H9 (cell line): Measurements from ENCODE around the gene EXOC3L4. TPM values are rescaled to one million over a fixed set of nuclear protein-coding genes. Genes with fewer than 3 reads are reported as not detected.

Experiments
- DNase-seq: peaks from one replicate; pipeline ENCODE4 v3.0.0-alpha.2; 2017
- H2AFZ ChIP-seq: one replicate; pipeline ENCODE4 v1.6.1; 2013; ENCODE audit warnings: mild to moderate bottlenecking, low read length, control low read depth, moderate library complexity
- H2AK5ac ChIP-seq: 2 replicates; pipeline ENCODE4 v1.6.1; 2013; ENCODE audit warnings: low read length, control low read depth, mixed read lengths; ENCODE audit not compliant: insufficient read length
- H2BK120ac ChIP-seq: one replicate; pipeline ENCODE4 v1.6.1; 2013; ENCODE audit warnings: low read depth, mild to moderate bottlenecking, low read length, control low read depth, inconsistent platforms; ENCODE audit not compliant: poor library complexity, severe bottlenecking
- H2BK12ac ChIP-seq: 2 replicates; pipeline ENCODE4 v1.6.1; 2013; ENCODE audit warnings: low read length, control low read depth, mixed read lengths, low read depth; ENCODE audit not compliant: insufficient read length
- H2BK15ac ChIP-seq: 2 replicates; pipeline ENCODE4 v1.6.1; 2013; ENCODE audit warnings: low read depth, low read length, control low read depth
- H2BK20ac ChIP-seq: one replicate; pipeline ENCODE4 v1.6.1; 2013; ENCODE audit warnings: low read depth, mild to moderate bottlenecking, low read length, control low read depth, inconsistent platforms; ENCODE audit not compliant: poor library complexity, severe bottlenecking
- H2BK5ac ChIP-seq: 2 replicates; pipeline ENCODE4 v1.6.1; 2013; ENCODE audit warnings: low read length, control low read depth, mixed read lengths; ENCODE audit not compliant: insufficient read length
- H3K14ac ChIP-seq: 2 replicates; pipeline ENCODE4 v1.6.1; 2013; ENCODE audit warnings: low read length, control low read depth; ENCODE audit not compliant: insufficient read depth
- H3K18ac ChIP-seq: 2 replicates; pipeline ENCODE4 v1.6.1; 2013; ENCODE audit warnings: low read depth, mild to moderate bottlenecking, mixed read lengths, low read length, control low read depth; ENCODE audit not compliant: insufficient read length
- H3K23ac ChIP-seq: 2 replicates; pipeline ENCODE4 v1.6.1; 2013; ENCODE audit warnings: low read length, control low read depth, mixed read lengths, low read depth; ENCODE audit not compliant: insufficient read length
- H3K23me2 ChIP-seq: 2 replicates; pipeline ENCODE4 v1.6.1; 2013; ENCODE audit warnings: low read depth, mild to moderate bottlenecking, mixed read lengths, low read length, control low read depth; ENCODE audit not compliant: insufficient read length, poor library complexity, severe bottlenecking
- H3K27ac ChIP-seq: 2 replicates; pipeline ENCODE4 v1.5.1; 2013; ENCODE audit warnings: low read length, control low read depth, mixed read lengths, low read depth; ENCODE audit not compliant: insufficient read length
- H3K27me3 ChIP-seq: 2 replicates; pipeline ENCODE4 v1.6.1; 2013; ENCODE audit warnings: low read length, control low read depth, inconsistent platforms; ENCODE audit not compliant: insufficient read depth
- H3K4ac ChIP-seq: 2 replicates; pipeline ENCODE4 v1.6.1; 2013; ENCODE audit warnings: low read depth, mild to moderate bottlenecking, control low read depth, inconsistent platforms, low read length, moderate library complexity
- H3K4me1 ChIP-seq: 2 replicates; pipeline ENCODE4 v1.6.1; 2013; ENCODE audit warnings: low read length, control low read depth, inconsistent platforms; ENCODE audit not compliant: insufficient read depth
- H3K4me2 ChIP-seq: 2 replicates; pipeline ENCODE4 v1.6.1; 2013; ENCODE audit warnings: low read length, control low read depth, mixed read lengths; ENCODE audit not compliant: insufficient read length, insufficient read depth
- H3K56ac ChIP-seq: 2 replicates; pipeline ENCODE4 v1.6.1; 2013; ENCODE audit warnings: low read depth, mild to moderate bottlenecking, mixed read lengths, low read length, control low read depth; ENCODE audit not compliant: insufficient read length
- H3K79me1 ChIP-seq: 2 replicates; pipeline ENCODE4 v1.6.1; 2013; ENCODE audit warnings: low read depth, mild to moderate bottlenecking, moderate library complexity, low read length, control low read depth, inconsistent platforms; ENCODE audit not compliant: insufficient read depth, poor library complexity, severe bottlenecking
- H3K79me2 ChIP-seq: 2 replicates; pipeline ENCODE4 v1.6.1; 2013; ENCODE audit warnings: low read length, control low read depth, inconsistent platforms; ENCODE audit not compliant: insufficient read depth
- H3K9ac ChIP-seq: 2 replicates; pipeline ENCODE4 v1.6.1; 2013; ENCODE audit warnings: low read length, control low read depth, mixed read lengths; ENCODE audit not compliant: insufficient read length; ENCODE audit errors: extremely low read depth
- H3K9me3 ChIP-seq: one replicate; pipeline ENCODE4 v1.6.1; 2013; ENCODE audit warnings: low read depth, low read length, inconsistent platforms; ENCODE audit not compliant: control insufficient read depth
- H3T11ph ChIP-seq: one replicate; pipeline ENCODE4 v1.6.1; 2013; ENCODE audit warnings: mild to moderate bottlenecking, low read length, control low read depth, inconsistent platforms
- H4K20me1 ChIP-seq: one replicate; pipeline ENCODE4 v1.6.1; 2013; ENCODE audit not compliant: control insufficient read depth, insufficient read length, insufficient read depth
- H4K5ac ChIP-seq: 2 replicates; pipeline ENCODE4 v1.6.1; 2013; ENCODE audit warnings: low read depth, mild to moderate bottlenecking, mixed read lengths, low read length, control low read depth; ENCODE audit not compliant: insufficient read length
- H4K8ac ChIP-seq: replicated peaks from 2 replicates; pipeline ENCODE4 v1.6.1; 2013; ENCODE audit warnings: low read length, control low read depth, mixed read lengths, low read depth; ENCODE audit not compliant: insufficient read length
- H4K91ac ChIP-seq: 2 replicates; pipeline ENCODE4 v1.6.1; 2013; ENCODE audit warnings: low read depth, mild to moderate bottlenecking, moderate library complexity, mixed read lengths, low read length, control low read depth; ENCODE audit not compliant: insufficient read length
- H3K27ac Mint-ChIP-seq, 3 experiments: 2 replicates in 2 of 3; 3 replicates in 1 of 3; pipeline ENCODE4 v1.8.0; 2020 to 2021; ENCODE audit warnings: mixed read lengths in 3 of 3, mild to moderate bottlenecking in 1 of 3, moderate library complexity in 1 of 3
- H3K27me3 Mint-ChIP-seq: 2 replicates; pipeline ENCODE4 v1.8.0; 2021; ENCODE audit warnings: low read depth, mild to moderate bottlenecking, moderate library complexity, mixed read lengths
- H3K36me3 Mint-ChIP-seq, 3 experiments: 2 replicates in 2 of 3; 3 replicates in 1 of 3; pipeline ENCODE4 v1.8.0; 2020 to 2021; ENCODE audit warnings: low read depth in 3 of 3, mixed read lengths in 3 of 3; ENCODE audit not compliant: insufficient read depth in 1 of 3
- H3K4me1 Mint-ChIP-seq, 2 experiments: 2 replicates each; pipeline ENCODE4 v1.8.0; 2020; ENCODE audit warnings: mixed read lengths in 2 of 2
- H3K4me3 Mint-ChIP-seq, 2 experiments: 2 replicates in 1 of 2; 3 replicates in 1 of 2; pipeline ENCODE4 v1.8.0; 2020 to 2021; ENCODE audit warnings: mild to moderate bottlenecking in 2 of 2, mixed read lengths in 2 of 2, moderate library complexity in 1 of 2
- H3K9me3 Mint-ChIP-seq, 2 experiments: 2 replicates in 1 of 2; 3 replicates in 1 of 2; pipeline ENCODE4 v1.8.0; 2020; ENCODE audit warnings: mild to moderate bottlenecking in 2 of 2, mixed read lengths in 2 of 2, moderate library complexity in 1 of 2
- WGBS: extraction: QIAGEN DNeasy Blood & Tissue Kit; methylation state at CpG from one replicate; pipeline ENCODE4 v1.1.7; 2013; ENCODE audit warnings: missing lambda C conversion rate, low lambda C conversion rate, mixed read lengths; ENCODE audit not compliant: insufficient read length; ENCODE audit errors: extremely low coverage; 5-methylcytosine and 5-hydroxymethylcytosine counted together
- total RNA-seq: library from RNA; stranded (reverse); gene quantifications from 2 replicates; pipeline ENCODE4 v1.2.1, GENCODE V29; 2021
- TF ChIP-seq, protein P1 (sequence below): fragments of 200-600 bp; sonication (generic); conservative IDR thresholded peaks from 3 replicates; pipeline ENCODE4 v1.8.0; 2021; ENCODE audit warnings: antibody characterized with exemption, mild to moderate bottlenecking

The EXOC3L4 gene
- total RNA-seq, 1 experiment from 2014 or later, result 0.42 TPM

DNA sequence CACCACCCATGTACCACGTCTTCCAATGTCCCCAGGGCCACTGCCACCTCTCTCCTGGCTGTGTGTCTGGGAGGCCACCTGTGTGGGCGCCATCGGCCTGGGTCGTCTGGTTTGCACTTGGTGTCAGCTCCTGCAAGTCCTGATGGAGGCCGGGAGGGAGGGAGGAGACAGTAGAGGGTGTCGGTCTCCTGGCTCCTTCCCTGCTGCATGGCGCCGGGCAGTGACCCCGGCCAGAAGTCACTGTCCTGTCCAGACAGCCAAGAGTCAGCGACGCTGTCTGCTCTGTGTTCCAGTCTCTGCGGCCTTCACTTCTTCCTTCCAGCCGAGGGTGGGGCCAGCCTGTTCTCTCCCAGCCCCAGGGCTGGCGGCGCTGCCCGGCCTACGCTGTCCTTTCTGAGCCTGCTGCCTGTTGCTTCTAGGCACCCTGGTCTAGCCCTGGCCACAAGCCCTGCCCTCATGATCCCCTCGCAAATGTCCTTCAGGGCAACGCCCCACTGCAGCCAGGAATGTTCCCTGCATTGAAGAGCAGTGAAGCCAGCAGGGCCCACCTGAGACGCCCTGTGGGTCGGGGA is 23.5 kb upstream of the EXOC3L4 start:
- peaks cover 10% of the 10 kb centered on the region for H3K27me3 Mint-ChIP-seq
- H3K4me1 ChIP-seq, result peaks cover 4% of the 10 kb centered on the region; the same call in 1 of the 2 replicates
- no peak overlapping the region for H2AFZ ChIP-seq
- DNase-seq, result no peak
- H4K91ac ChIP-seq, result no peak overlapping the region
- WGBS, result no CpG with 5 or more reads among the region's 21 CpGs
- H2BK5ac ChIP-seq, result no peak overlapping the region
- no peak overlapping the region for H3K4ac ChIP-seq
- H3K4me1 Mint-ChIP-seq, result peaks cover 0 to 4% of the 10 kb centered on the region in 2 experiments; a peak in 1 of 4 replicates
- no peaks in the 10 kb centered on the region for H3K23me2 ChIP-seq
- H3K79me2 ChIP-seq, result no peaks in the 10 kb centered on the region
- no peak overlapping the region for H2BK120ac ChIP-seq
- no peak overlapping the region for H3K18ac ChIP-seq
- no peak overlapping the region for H3T11ph ChIP-seq
- no peak overlapping the region for H3K23ac ChIP-seq
- H2BK20ac ChIP-seq, result no peak overlapping the region
- H3K27me3 ChIP-seq, result no peaks in the 10 kb centered on the region; the same call in 1 of the 2 replicates
- H3K27ac ChIP-seq, result no peak overlapping the region
- TF ChIP-seq, protein P1, sequence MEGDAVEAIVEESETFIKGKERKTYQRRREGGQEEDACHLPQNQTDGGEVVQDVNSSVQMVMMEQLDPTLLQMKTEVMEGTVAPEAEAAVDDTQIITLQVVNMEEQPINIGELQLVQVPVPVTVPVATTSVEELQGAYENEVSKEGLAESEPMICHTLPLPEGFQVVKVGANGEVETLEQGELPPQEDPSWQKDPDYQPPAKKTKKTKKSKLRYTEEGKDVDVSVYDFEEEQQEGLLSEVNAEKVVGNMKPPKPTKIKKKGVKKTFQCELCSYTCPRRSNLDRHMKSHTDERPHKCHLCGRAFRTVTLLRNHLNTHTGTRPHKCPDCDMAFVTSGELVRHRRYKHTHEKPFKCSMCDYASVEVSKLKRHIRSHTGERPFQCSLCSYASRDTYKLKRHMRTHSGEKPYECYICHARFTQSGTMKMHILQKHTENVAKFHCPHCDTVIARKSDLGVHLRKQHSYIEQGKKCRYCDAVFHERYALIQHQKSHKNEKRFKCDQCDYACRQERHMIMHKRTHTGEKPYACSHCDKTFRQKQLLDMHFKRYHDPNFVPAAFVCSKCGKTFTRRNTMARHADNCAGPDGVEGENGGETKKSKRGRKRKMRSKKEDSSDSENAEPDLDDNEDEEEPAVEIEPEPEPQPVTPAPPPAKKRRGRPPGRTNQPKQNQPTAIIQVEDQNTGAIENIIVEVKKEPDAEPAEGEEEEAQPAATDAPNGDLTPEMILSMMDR, result no peak
- H2AK5ac ChIP-seq, result no peak overlapping the region
- no peak overlapping the region for H3K27ac Mint-ChIP-seq
- H3K9me3 Mint-ChIP-seq, result no peaks in the 10 kb centered on the region; a peak in 1 of 5 replicates
- no peaks in the 10 kb centered on the region for H3K79me1 ChIP-seq
- H3K14ac ChIP-seq, result no peak overlapping the region; the same call in 1 of the 2 replicates
- no peak overlapping the region for H3K4me2 ChIP-seq
- H2BK12ac ChIP-seq, result no peak overlapping the region
- no peak overlapping the region for H3K9ac ChIP-seq
- H4K8ac ChIP-seq, result no peak overlapping the region
- H4K5ac ChIP-seq, result no peak overlapping the region
- H3K56ac ChIP-seq, result no peak overlapping the region
- no peaks in the 10 kb centered on the region for H3K36me3 Mint-ChIP-seq
- H2BK15ac ChIP-seq, result no peak overlapping the region
- H3K4me3 Mint-ChIP-seq, result no peak overlapping the region
- H3K9me3 ChIP-seq, result no peaks in the 10 kb centered on the region
- no peaks in the 10 kb centered on the region for H4K20me1 ChIP-seq
